DMS153 (cell line): ENCODE measurements around the gene PLCG2.
"Not testable (repeated sequence)": the region's sequence is repeated elsewhere in the genome, so short reads cannot be mapped to it uniquely, and the experiment has no call there.

Experiments used
- DNase-seq: peaks from one replicate; lab custom pipeline; 2025; lab: John Stamatoyannopoulos, UW

The PLCG2 gene

GRCh38 chr16:81913222-81913621, 134.1 kb downstream of the PLCG2 start:
- DNase-seq = no peak

GRCh38 chr16:81917375-81917774, 138.3 kb downstream of the PLCG2 start:
- no peak for DNase-seq

GRCh38 chr16:81918927-81919326, 139.8 kb downstream of the PLCG2 start:
- DNase-seq = no peak

- DNase-seq = no peak
Measured at GRCh38 chr16:81920498-81920897, 141.4 kb downstream of the PLCG2 start.

GRCh38 chr16:81921085-81921814, 142.2 kb downstream of the PLCG2 start:
- no peak for DNase-seq

- DNase-seq = no peak
Measured at GRCh38 chr16:81921843-81922584, 142.9 kb downstream of the PLCG2 start.

- no peak for DNase-seq
Measured at GRCh38 chr16:81923296-81923695, 144.2 kb downstream of the PLCG2 start.

GRCh38 chr16:81925016-81925415, 145.9 kb downstream of the PLCG2 start:
- no peak for DNase-seq

- no peak for DNase-seq
Measured at GRCh38 chr16:81926036-81926435, 146.9 kb downstream of the PLCG2 start.

- DNase-seq = no peak
Measured at GRCh38 chr16:81927561-81928185, 148.6 kb downstream of the PLCG2 start.

GRCh38 chr16:81928271-81928918, 149.3 kb downstream of the PLCG2 start:
- DNase-seq = no peak

- peak; percentile 56 for DNase-seq
Measured at GRCh38 chr16:81928975-81929374, 149.9 kb downstream of the PLCG2 start.

GRCh38 chr16:81929841-81930240, 150.8 kb downstream of the PLCG2 start:
- no peak for DNase-seq

GRCh38 chr16:81931927-81932326, 152.8 kb downstream of the PLCG2 start:
- no peak for DNase-seq

- DNase-seq = no peak
Measured at GRCh38 chr16:81932668-81933067, 153.6 kb downstream of the PLCG2 start.

- DNase-seq = no peak
Measured at GRCh38 chr16:81933361-81933760, 154.3 kb downstream of the PLCG2 start.

GRCh38 chr16:81934711-81935110, 155.6 kb downstream of the PLCG2 start:
- not testable (repeated sequence) for DNase-seq

GRCh38 chr16:81936209-81937000, 157.3 kb downstream of the PLCG2 start:
- DNase-seq = no peak

- DNase-seq = peak; percentile 64
Measured at GRCh38 chr16:81937305-81938038, 158.4 kb downstream of the PLCG2 start.

- peak; percentile 1 for DNase-seq
Measured at GRCh38 chr16:81938326-81939163, 159.5 kb downstream of the PLCG2 start.
